Thoracic aorta (tissue), 2 donors: ENCODE measurements around the gene DYRK1A. TPM values are rescaled to one million over a fixed set of nuclear protein-coding genes. Genes with fewer than 3 reads are reported as not detected.

ENCODE experiments used
- ATAC-seq: fragments of 150-250 bp; one replicate; pipeline ENCODE4 v1.8.0; 2017; ENCODE audit warnings: low read depth; ENCODE audit not compliant: insufficient number of reproducible peaks, low FRiP score
- DNase-seq: peaks from one replicate; pipeline ENCODE4 v3.0.0-alpha.2; 2020; ENCODE audit warnings: low spot score
- H3K27ac ChIP-seq, 2 donors: fragments of 200-600 bp; sonication (generic); 1 replicate in 1 of 2; 2 replicates in 1 of 2; pipeline ENCODE4 v1.5.1; 2016; ENCODE audit warnings: mild to moderate bottlenecking in 2 of 2, moderate library complexity in 2 of 2
- H3K27me3 ChIP-seq: fragments of 200-600 bp; sonication (generic); replicated peaks from 2 replicates; pipeline ENCODE4 v1.6.0; 2016; ENCODE audit warnings: mild to moderate bottlenecking; ENCODE audit not compliant: insufficient read depth
- H3K36me3 ChIP-seq: fragments of 200-600 bp; sonication (generic); one replicate; pipeline ENCODE4 v1.5.1; 2016
- H3K4me1 ChIP-seq, 2 donors: fragments of 200-600 bp; sonication (generic); 1 replicate in 1 of 2; 2 replicates in 1 of 2; pipeline versions ENCODE4 v1.5.1 to v1.6.0; 2016; ENCODE audit warnings: low read depth in 2 of 2, mild to moderate bottlenecking in 1 of 2; ENCODE audit not compliant: control insufficient read depth in 1 of 2
- H3K4me3 ChIP-seq: fragments of 200-600 bp; sonication (generic); 2 replicates; pipeline ENCODE4 v1.5.1; 2016; ENCODE audit warnings: mild to moderate bottlenecking
- H3K9me3 ChIP-seq: fragments of 200-600 bp; sonication (generic); 2 replicates; pipeline ENCODE4 v1.5.1; 2016
- total RNA-seq, 2 donors: library from RNA; depleted of rRNA; stranded (reverse); fragments of >200 nt; gene quantifications; one replicate each; pipeline versions ENCODE4 v1.1.0 to v1.2.3, GENCODE V29; 2016
- TF ChIP-seq, protein P1 (sequence below): fragments of 200-600 bp; sonication (generic); IDR thresholded peaks from one replicate; pipeline ENCODE4 v1.5.1; 2019; ENCODE audit warnings: antibody characterized with exemption

Gene DYRK1A
- total RNA-seq, 2 donors from 2014 or later: 77.2 to 93.8 TPM

DNA sequence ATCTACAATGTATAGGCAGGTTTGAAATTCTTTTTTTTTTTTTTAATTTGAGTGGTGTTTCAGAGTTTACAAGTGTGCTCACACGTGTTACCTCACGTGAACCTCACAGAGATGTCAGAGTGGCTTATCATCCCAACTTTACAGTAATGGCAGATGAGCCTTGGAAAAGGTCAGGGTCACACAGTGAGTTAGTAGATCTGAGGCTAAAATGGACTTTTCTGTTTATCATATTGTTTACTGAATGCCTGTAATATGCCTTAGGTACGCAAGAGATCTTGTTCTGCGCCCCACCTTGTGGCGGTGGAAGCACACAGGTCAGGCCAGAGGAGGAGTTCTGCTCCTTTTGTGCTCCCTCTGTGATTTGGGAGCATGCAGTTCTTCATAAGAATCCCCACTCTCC is 80.0 kb downstream of the DYRK1A start:
- Histone ChIP-seq H3K9me3 (no peaks in the 10 kb centered on the region), H3K27me3 (no peaks in the 10 kb centered on the region), H3K4me1 (peaks cover 20 to 64% of the 10 kb centered on the region in 2 donors), H3K36me3 (no peaks in the 10 kb centered on the region), H3K27ac (no peak overlapping the region), H3K4me3 (no peak overlapping the region)
- ATAC-seq (no peak), DNase-seq (no peak)
- TF ChIP-seq, protein P1, sequence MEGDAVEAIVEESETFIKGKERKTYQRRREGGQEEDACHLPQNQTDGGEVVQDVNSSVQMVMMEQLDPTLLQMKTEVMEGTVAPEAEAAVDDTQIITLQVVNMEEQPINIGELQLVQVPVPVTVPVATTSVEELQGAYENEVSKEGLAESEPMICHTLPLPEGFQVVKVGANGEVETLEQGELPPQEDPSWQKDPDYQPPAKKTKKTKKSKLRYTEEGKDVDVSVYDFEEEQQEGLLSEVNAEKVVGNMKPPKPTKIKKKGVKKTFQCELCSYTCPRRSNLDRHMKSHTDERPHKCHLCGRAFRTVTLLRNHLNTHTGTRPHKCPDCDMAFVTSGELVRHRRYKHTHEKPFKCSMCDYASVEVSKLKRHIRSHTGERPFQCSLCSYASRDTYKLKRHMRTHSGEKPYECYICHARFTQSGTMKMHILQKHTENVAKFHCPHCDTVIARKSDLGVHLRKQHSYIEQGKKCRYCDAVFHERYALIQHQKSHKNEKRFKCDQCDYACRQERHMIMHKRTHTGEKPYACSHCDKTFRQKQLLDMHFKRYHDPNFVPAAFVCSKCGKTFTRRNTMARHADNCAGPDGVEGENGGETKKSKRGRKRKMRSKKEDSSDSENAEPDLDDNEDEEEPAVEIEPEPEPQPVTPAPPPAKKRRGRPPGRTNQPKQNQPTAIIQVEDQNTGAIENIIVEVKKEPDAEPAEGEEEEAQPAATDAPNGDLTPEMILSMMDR: no peak

DNA sequence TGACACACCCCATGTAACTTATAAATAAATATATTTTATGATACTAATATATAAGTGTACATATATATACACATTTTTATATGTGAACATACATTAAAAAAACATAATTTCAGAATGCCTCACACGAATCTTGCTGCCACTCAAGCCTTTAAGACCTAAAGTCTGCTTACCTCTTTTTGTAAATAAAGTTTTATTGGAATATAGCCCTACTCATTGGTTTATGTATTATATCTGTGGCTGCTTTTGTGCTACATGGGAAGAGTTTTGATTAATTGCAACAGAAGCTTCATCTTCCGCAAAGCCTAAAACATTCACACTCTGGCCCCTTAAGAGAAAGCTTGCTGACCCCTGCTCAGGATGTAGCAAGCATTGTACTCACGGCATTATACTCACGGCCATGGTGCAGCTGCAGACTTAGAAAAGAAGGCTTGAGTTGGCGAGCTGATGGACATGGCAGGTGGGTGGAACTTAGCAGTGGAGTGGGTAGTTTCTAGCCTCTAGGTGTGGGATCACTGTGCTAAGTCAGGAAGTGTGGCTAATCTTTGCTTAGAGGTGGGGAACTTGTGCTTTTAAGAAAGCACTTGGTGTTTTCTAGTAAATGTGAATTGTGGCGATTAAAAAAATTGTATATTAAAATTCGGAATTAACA is 80.8 kb downstream of the DYRK1A start:
- no peaks in the 10 kb centered on the region for H3K36me3 ChIP-seq
- no peak for DNase-seq
- no peaks in the 10 kb centered on the region for H3K9me3 ChIP-seq
- H3K4me3 ChIP-seq: no peak overlapping the region
- H3K27me3 ChIP-seq: no peaks in the 10 kb centered on the region
- TF ChIP-seq, protein P1: no peak
- no peak for ATAC-seq
- H3K27ac ChIP-seq: no peak overlapping the region
- peaks cover 26 to 68% of the 10 kb centered on the region in 2 donors for H3K4me1 ChIP-seq

DNA sequence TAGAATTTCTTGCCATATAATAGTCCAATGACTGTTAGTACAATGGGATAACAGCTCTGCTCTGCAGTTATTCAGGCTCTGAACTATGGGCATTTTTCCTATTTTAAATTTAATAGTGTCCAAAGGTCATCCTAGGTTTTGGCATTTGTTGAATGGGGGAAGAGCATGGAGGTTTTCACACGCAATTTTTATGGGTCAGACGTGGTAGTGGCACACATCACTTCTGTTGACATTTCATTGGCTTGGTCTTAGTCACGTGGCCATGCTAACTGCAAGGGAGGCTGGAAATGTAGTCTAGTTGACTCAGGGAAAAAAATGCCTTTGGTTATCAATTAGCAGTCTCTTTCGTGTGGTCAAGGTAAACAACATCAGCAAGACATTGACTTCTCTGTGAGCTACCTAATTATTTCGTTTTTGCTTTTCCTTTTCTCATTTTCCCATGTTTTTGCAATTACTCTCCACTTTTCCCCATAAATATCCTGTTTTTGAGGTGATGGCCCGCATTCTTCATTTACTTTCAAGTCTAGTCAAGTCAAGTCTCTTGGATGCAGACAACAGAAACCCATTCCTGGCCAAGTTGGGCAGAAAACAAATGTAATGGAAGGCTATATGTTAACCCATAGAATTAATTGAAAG is 82.8 kb downstream of the DYRK1A start:
- peaks cover 43 to 72% of the 10 kb centered on the region in 2 donors for H3K4me1 ChIP-seq
- ATAC-seq (no peak), DNase-seq (no peak)
- H3K27me3 ChIP-seq: no peaks in the 10 kb centered on the region
- H3K9me3 ChIP-seq: no peaks in the 10 kb centered on the region
- TF ChIP-seq, protein P1: no peak
- no peak overlapping the region for H3K4me3 ChIP-seq
- H3K36me3 ChIP-seq: no peaks in the 10 kb centered on the region
- H3K27ac ChIP-seq: no peak overlapping the region

DNA sequence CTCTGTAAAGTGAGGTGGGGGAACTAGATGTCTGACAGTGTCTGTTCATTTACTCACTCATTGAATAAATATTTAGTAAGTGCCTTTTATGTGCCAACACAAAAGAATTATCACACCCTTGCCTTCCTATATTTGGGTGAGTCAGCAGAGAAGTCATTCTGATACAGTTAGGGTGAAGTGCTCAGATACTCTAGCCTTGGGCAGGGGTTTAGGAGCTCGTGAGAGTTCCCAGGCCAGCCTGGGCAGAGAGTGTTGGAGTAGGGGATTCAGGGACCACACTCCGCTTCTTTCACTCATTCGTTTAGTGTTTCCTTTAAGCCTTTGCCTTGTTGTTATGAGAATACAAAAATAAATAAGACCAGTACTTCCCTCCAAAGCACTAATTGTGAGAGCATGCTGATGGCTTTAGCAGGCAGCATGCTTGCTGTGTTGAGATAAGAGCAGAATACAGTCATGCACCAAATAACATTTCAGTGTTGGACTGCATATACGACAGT is 83.9 kb downstream of the DYRK1A start:
- TF ChIP-seq, protein P1: no peak
- ATAC-seq: no peak
- H3K4me1 ChIP-seq: peaks cover 46 to 75% of the 10 kb centered on the region in 2 donors

DNA sequence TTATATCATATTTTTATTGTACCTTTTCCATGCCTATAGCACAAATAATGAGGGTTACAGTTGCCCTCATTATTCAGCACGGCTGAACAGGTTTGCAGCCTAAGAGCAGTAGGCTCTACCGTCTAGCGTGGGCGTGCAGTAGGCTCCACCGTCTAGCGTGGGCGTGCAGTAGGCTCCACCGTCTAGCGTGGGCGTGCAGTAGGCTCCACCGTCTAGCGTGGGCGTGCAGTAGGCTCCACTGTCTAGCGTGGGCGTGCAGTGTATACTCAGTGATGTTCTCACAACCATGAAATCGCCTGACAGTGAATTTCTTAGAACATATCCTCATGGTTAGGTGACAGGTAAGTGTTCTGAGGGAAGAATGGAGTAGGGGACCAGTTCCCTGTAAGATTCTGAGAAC is 84.9 kb downstream of the DYRK1A start:
- H3K36me3 ChIP-seq: no peaks in the 10 kb centered on the region
- H3K4me3 ChIP-seq: no peak overlapping the region
- no peaks in the 10 kb centered on the region for H3K9me3 ChIP-seq
- DNase-seq: no peak
- peak overlapping the region in 1 of 2 donors; percentile 59 for H3K27ac ChIP-seq
- no peaks in the 10 kb centered on the region for H3K27me3 ChIP-seq
- ATAC-seq: no peak
- peaks cover 51 to 76% of the 10 kb centered on the region in 2 donors for H3K4me1 ChIP-seq
- TF ChIP-seq, protein P1: no peak

More for the DNA sequence above, 83.9 kb downstream of the DYRK1A start:
- DNase-seq: no peak
- Histone ChIP-seq H3K4me3 (no peak overlapping the region), H3K36me3 (no peaks in the 10 kb centered on the region), H3K27me3 (no peaks in the 10 kb centered on the region), H3K27ac (no peak overlapping the region), H3K9me3 (no peaks in the 10 kb centered on the region)
